Kidney (tissue), 14 donors: ENCODE measurements around the gene UBE2L3. TPM values are rescaled to one million over a fixed set of nuclear protein-coding genes. Genes with fewer than 3 reads are reported as not detected.

Experiments
- DNase-seq, 5 donors: peaks; one replicate each; pipeline ENCODE4 v3.0.0-alpha.2; 2013 to 2020
- FAIRE-seq: peaks from 2 replicates; lab custom pipeline; 2012; peaks lifted over from hg19 to GRCh38; lab: Jason Lieb, UNC
- H3K27ac ChIP-seq, 2 donors: one replicate each; pipeline ENCODE4 v1.7.0; 2013; ENCODE audit warnings: low read depth in 2 of 2, low read length in 2 of 2, inconsistent platforms in 1 of 2
- H3K27me3 ChIP-seq: one replicate; pipeline ENCODE4 v1.7.1; 2013; ENCODE audit warnings: low read length, inconsistent platforms; ENCODE audit not compliant: control insufficient read depth, insufficient read depth
- H3K36me3 ChIP-seq, 3 donors: one replicate each; pipeline versions ENCODE4 v1.7.0 to v1.7.1; 2013; ENCODE audit warnings: low read length in 3 of 3, control low read depth in 1 of 3, inconsistent platforms in 1 of 3; ENCODE audit not compliant: insufficient read depth in 3 of 3, control insufficient read depth in 2 of 3
- H3K4me1 ChIP-seq, 3 donors: one replicate each; pipeline versions ENCODE4 v1.7.0 to v1.7.1; 2013; ENCODE audit warnings: low read length in 3 of 3, inconsistent platforms in 1 of 3, low read depth in 1 of 3; ENCODE audit not compliant: control insufficient read depth in 2 of 3, insufficient read depth in 2 of 3
- H3K4me3 ChIP-seq, 3 donors: one replicate each; pipeline versions ENCODE4 v1.7.0 to v1.8.1; 2013; ENCODE audit warnings: low read length in 3 of 3, control low read depth in 1 of 3, inconsistent platforms in 1 of 3
- H3K9ac ChIP-seq, 3 donors: one replicate each; pipeline versions ENCODE4 v1.7.0 to v1.7.1; 2013; ENCODE audit warnings: low read length in 3 of 3, control low read depth in 1 of 3, inconsistent platforms in 1 of 3
- H3K9me3 ChIP-seq, 3 donors: one replicate each; pipeline versions ENCODE4 v1.7.0 to v1.7.1; 2013; ENCODE audit warnings: low read length in 3 of 3, control low read depth in 1 of 3, inconsistent platforms in 1 of 3; ENCODE audit not compliant: control insufficient read depth in 2 of 3, insufficient read depth in 1 of 3
- intact Hi-C: fragments of 100-400 bp; cut with DNase I; formaldehyde crosslinking; loops from one replicate; pipeline ENCODE4 v1.11.1; 2022
- polyA plus RNA-seq: library from polyadenylated mRNA; stranded (reverse); fragments of 350-450 nt; fragmentation: Illumina TruSeq; extraction: RNeasy Lipid Tissue Mini Kit (QIAGEN cat#74804); gene quantifications from one replicate; pipeline ENCODE4 v1.2.3, GENCODE V29; 2014; ENCODE audit warnings: low read depth, low replicate concordance; ENCODE audit not compliant: insufficient read depth
- total RNA-seq: library from RNA; stranded (reverse); fragmentation: NEBNext Ultra II Directional; extraction: Animal tissue kit (Norgen Biotek cat#: 25700); gene quantifications from one replicate; pipeline ENCODE4 v1.2.1, GENCODE V29; 2021
- TF ChIP-seq, protein P1 (sequence below): IDR thresholded peaks from 3 replicates; pipeline ENCODE4 v1.5.1; 2012; ENCODE audit warnings: mild to moderate bottlenecking, moderate library complexity, borderline replicate concordance; ENCODE audit not compliant: insufficient read depth; ENCODE audit errors: extremely low read depth
- donor health status: control.
- donor health status: control.
- donor health status: control.
- donor health status: control.
- donor health status: control.
- donor health status: DM: yes; HTN: yes; CAD: no.
- donor health status: Normal renal cell carcinoma (clear cell type).

The UBE2L3 gene
- total and polyA plus RNA-seq, 2 donors from 2014 or later = 45.8 to 70.0 TPM

DNA sequence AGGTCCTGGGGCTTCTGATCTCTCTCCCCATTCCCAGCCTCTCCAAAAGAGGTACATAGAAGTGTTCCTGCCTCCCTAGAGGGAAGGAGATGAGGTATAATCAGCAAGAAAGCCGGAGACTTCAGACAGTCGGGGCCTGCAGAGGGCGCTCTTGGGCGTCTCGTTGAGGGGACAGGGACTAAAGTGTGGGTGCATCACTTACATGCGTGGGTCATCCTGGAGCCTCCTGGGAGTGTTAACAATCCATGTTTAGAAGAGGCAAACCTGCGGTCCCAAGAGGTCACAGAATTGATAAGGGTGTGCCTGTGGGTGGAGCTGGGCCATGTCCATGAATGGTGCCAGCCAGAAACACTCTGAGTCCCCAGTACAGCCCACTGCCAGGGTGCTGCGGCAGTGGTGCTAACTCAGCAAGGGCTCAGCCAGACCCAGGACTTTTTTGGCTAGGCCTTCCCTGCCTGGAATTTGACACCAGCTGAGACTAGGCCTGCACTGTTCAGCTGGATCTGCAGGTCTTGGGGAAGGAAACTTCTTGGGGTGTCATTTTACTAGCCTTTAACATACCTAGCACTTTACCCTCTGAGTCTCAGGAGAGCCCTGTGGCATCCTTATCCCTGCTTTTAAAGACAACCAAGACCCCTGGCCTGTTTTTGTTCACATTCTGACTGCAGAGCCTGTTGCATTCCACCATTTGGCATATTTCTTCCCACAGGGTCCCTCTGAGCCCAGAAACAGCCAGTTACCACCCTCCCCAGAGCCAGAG, 56.8 kb downstream of the UBE2L3 start:
- Histone ChIP-seq H3K4me1 (peaks cover 0 to 7% (median 3%) of the 10 kb centered on the region in 3 donors), H3K9me3 (no peaks in the 10 kb centered on the region), H3K27me3 (no peaks in the 10 kb centered on the region), H3K36me3 (peaks cover 0 to 12% (median 6%) of the 10 kb centered on the region in 3 donors), H3K9ac (no peak overlapping the region), H3K4me3 (no peak overlapping the region), H3K27ac (no peak overlapping the region)
- intact Hi-C loops = no loop called here
- peak in 1 of 5 donors; percentile 14 for DNase-seq
- TF ChIP-seq, protein P1, sequence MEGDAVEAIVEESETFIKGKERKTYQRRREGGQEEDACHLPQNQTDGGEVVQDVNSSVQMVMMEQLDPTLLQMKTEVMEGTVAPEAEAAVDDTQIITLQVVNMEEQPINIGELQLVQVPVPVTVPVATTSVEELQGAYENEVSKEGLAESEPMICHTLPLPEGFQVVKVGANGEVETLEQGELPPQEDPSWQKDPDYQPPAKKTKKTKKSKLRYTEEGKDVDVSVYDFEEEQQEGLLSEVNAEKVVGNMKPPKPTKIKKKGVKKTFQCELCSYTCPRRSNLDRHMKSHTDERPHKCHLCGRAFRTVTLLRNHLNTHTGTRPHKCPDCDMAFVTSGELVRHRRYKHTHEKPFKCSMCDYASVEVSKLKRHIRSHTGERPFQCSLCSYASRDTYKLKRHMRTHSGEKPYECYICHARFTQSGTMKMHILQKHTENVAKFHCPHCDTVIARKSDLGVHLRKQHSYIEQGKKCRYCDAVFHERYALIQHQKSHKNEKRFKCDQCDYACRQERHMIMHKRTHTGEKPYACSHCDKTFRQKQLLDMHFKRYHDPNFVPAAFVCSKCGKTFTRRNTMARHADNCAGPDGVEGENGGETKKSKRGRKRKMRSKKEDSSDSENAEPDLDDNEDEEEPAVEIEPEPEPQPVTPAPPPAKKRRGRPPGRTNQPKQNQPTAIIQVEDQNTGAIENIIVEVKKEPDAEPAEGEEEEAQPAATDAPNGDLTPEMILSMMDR = peak; percentile 3
- FAIRE-seq = no peak

DNA sequence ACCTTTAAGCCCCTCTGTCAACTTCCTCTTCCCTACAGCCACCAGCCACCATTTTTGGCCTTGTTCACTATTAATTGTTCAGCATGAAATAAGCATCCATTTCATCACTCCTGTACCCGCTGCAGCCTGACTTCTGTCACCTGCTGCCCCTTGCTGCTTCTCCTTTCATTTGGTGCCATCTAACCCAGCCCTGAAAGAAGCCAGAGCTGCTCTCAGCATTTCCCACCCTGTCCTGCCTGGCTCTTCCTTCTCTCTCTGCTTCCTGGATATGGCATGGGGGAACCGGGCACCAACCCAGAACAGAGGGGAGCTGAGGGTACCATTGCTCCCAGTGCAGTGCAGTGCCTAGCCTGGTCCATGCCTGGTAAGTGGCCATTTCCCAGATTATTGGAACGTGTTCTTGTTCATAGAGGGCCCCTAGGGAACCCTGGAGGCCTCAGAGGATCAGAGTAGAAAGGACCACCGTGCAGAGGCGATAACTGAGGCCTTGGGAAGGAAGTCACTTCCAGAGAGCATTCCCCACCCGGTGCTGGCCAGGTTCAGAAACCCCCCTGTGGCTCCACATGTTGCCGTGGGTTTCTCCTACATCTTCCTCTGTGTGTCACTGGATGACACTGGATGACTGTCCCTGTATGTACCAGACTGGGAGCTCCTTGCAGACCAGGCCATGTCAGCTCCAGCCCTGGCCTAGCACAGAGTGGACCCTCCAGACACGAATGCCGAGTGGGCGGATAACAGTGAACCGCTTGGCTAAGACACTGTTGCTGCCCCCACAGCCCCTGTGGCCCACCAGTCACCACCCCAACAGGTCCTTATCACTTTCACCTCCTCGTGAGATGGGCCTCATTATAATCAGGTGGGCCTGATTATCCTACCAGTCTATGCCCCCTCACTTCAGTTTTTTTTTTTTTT, 57.6 kb downstream of the UBE2L3 start:
- H3K9ac ChIP-seq = no peak overlapping the region
- intact Hi-C loops = no loop called here
- peaks cover 0 to 7% (median 3%) of the 10 kb centered on the region in 3 donors for H3K4me1 ChIP-seq
- H3K9me3 ChIP-seq = no peaks in the 10 kb centered on the region
- TF ChIP-seq, protein P1 = no peak
- FAIRE-seq = no peak
- no peaks in the 10 kb centered on the region for H3K27me3 ChIP-seq
- no peak for DNase-seq
- H3K36me3 ChIP-seq = peaks cover 0 to 12% (median 6%) of the 10 kb centered on the region in 3 donors
- no peak overlapping the region for H3K4me3 ChIP-seq
- H3K27ac ChIP-seq = no peak overlapping the region

DNA sequence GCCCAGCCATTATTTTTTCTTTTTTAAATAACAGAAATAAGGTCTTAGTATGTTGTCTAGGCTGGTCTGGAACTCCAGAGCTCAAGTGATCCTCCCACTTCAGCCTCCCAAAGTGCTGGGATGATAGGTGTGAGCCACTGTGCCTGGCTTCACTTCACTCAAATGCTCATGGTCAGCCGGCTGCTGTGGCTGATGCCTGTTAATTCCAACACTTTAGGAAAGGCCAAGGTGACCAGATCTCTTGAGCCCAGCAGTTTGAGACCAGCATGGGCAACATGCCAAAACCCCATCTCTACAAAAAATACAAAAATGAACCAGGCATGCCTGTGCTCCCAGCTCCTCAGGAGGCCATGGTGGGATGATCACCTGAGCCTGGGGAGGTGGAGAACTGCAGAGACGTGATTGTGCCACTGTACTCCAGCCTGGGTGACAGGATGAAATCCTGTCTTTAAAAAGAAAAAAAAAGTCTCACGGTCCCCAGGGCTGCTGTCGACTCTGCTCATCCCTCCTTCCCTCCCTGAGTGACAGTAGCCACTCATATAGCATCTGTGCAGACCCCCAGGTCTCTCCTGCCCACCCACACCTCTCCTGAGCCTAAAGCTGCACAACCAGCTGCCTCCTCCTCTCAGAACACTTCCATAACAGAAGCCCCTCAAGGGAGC, 58.7 kb downstream of the UBE2L3 start:
- intact Hi-C loops = no loop called here
- no peak for FAIRE-seq
- Histone ChIP-seq H3K4me3 (no peak overlapping the region), H3K27ac (no peak overlapping the region), H3K36me3 (peaks cover 0 to 12% (median 6%) of the 10 kb centered on the region in 3 donors), H3K9me3 (no peaks in the 10 kb centered on the region), H3K27me3 (no peaks in the 10 kb centered on the region), H3K4me1 (peaks cover 0 to 7% (median 3%) of the 10 kb centered on the region in 3 donors), H3K9ac (no peak overlapping the region)
- TF ChIP-seq, protein P1 = no peak
- DNase-seq = no peak
